CD4-positive, CD25-positive, alpha-beta regulatory T cell (primary cell): ENCODE data around the gene CDH26. TPM values are rescaled to one million over a fixed set of nuclear protein-coding genes. Genes with fewer than 3 reads are reported as not detected.

Experiments used
- ATAC-seq, 2 donors: fragments of 150-1000 bp; cut with Tn5 transposase; one replicate each; pipeline ENCODE4 v1.10.0; 2021; ENCODE audit warnings: low read depth in 2 of 2, moderate number of reproducible peaks in 2 of 2, moderate library complexity in 1 of 2
- DNase-seq, 3 donors: peaks; one replicate each; pipeline versions ENCODE4 v3.0.0 to v3.0.0-alpha.2; 2012 to 2022; ENCODE audit warnings: mixed read lengths in 1 of 3
- H3K27ac ChIP-seq: one replicate; pipeline ENCODE4 v1.7.0; 2013; ENCODE audit warnings: mild to moderate bottlenecking, low read length; ENCODE audit not compliant: insufficient read depth, poor library complexity, severe bottlenecking
- H3K27me3 ChIP-seq: one replicate; pipeline ENCODE4 v1.7.0; 2013; ENCODE audit warnings: low read length; ENCODE audit not compliant: control insufficient read depth, insufficient read depth
- H3K36me3 ChIP-seq: one replicate; pipeline ENCODE4 v1.7.0; 2013; ENCODE audit warnings: mild to moderate bottlenecking, low read length, moderate library complexity; ENCODE audit not compliant: control insufficient read depth, insufficient read depth
- H3K4me1 ChIP-seq: 2 replicates; pipeline ENCODE4 v1.7.0; 2013; ENCODE audit warnings: mild to moderate bottlenecking, low read length; ENCODE audit not compliant: insufficient read depth, control insufficient read depth, poor library complexity, severe bottlenecking
- H3K4me3 ChIP-seq: one replicate; pipeline ENCODE4 v1.7.0; 2013; ENCODE audit warnings: low read depth, mild to moderate bottlenecking, low read length, moderate library complexity
- H3K9me3 ChIP-seq, 2 experiments: 1 replicate in 1 of 2; 2 replicates in 1 of 2; pipeline ENCODE4 v1.7.0; 2013; ENCODE audit warnings: low read length in 2 of 2, mild to moderate bottlenecking in 1 of 2, moderate library complexity in 1 of 2; ENCODE audit not compliant: control insufficient read depth in 2 of 2
- H3K27ac Mint-ChIP-seq, 3 donors: one replicate each; pipeline ENCODE4 v1.8.0; 2020 to 2022; ENCODE audit warnings: mild to moderate bottlenecking in 3 of 3, mixed read lengths in 3 of 3, moderate library complexity in 2 of 3
- H3K27me3 Mint-ChIP-seq: one replicate; pipeline ENCODE4 v1.8.0; 2022; ENCODE audit warnings: mild to moderate bottlenecking, mixed read lengths
- H3K36me3 Mint-ChIP-seq: one replicate; pipeline ENCODE4 v1.8.0; 2020; ENCODE audit warnings: mixed read lengths
- H3K4me1 Mint-ChIP-seq, 4 donors: one replicate each; pipeline ENCODE4 v1.8.0; 2020 to 2022; ENCODE audit warnings: mixed read lengths in 4 of 4, mild to moderate bottlenecking in 1 of 4
- H3K4me3 Mint-ChIP-seq, 4 donors: one replicate each; pipeline ENCODE4 v1.8.0; 2020 to 2022; ENCODE audit warnings: mild to moderate bottlenecking in 4 of 4, mixed read lengths in 4 of 4, moderate library complexity in 3 of 4
- H3K9me3 Mint-ChIP-seq, 7 donors: one replicate each; pipeline ENCODE4 v1.8.0; 2020 to 2022; ENCODE audit warnings: mixed read lengths in 7 of 7, mild to moderate bottlenecking in 3 of 7, moderate library complexity in 2 of 7
- polyA plus RNA-seq, 4 donors: library from polyadenylated mRNA; unstranded; fragments of 300-500 nt; fragmentation: Illumina TruSeq; gene quantifications; one replicate each; pipeline ENCODE4 v1.2.3, GENCODE V29; 2021
- total RNA-seq: library from RNA; stranded (reverse); gene quantifications from one replicate; pipeline ENCODE4 v1.2.3, GENCODE V29; 2022

The CDH26 gene
- total and polyA plus RNA-seq, 5 donors from 2014 or later, result 0.24 to 1.0 (median 0.31) TPM; not detected in 2

DNA sequence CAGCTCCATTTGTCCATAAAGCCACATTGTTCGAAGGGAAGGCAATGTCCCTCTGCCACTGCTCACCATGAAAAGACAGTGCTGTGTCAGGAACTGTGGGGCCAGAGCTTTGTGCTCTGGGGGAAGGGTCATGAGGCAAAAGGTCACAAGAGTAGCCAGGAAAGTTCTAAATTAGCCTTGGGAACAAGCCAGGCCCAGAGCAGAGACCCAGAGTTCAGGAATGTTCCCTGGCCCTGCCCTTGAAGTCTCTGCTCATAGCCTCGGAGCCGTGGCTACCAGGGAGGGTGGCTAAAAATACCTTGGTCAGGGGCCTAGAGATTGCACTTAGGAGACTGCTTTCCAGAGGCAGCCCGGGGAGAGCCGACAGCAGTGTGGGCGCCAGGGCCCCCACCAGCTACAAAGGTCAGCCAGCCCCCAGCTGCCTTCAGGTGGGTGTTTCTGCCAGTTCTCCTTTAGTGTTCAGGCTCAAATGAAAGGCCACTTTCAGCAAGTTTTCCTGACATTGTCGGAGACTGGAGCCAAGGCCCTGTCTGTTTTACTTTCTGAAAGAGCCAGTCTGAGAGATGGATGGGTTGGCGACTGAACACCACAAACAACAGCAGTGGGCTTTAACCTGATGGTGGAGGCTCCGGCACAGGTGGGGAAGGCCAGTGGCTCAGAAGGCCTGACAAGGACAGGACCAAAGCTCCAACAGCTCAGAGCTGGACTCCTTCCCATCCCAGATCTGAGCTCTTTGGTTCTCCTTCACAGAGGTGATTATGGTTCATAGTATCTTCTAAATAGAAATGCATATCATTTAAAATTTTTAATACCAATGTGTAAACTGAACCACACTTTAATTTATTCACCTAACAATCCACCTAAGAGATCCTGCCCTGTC lies 76.2 kb downstream of the CDH26 start:
- Mint-ChIP-seq H3K27me3 (peaks cover 5% of the 10 kb centered on the region), H3K9me3 (peaks cover 0 to 2% (median 0%) of the 10 kb centered on the region in 7 donors), H3K36me3 (peaks cover 3% of the 10 kb centered on the region), H3K4me3 (no peak overlapping the region), H3K27ac (no peak overlapping the region), H3K4me1 (no peaks in the 10 kb centered on the region)
- Histone ChIP-seq H3K4me1 (no peaks in the 10 kb centered on the region), H3K27ac (no peak overlapping the region), H3K9me3 (no peaks in the 10 kb centered on the region), H3K27me3 (no peaks in the 10 kb centered on the region), H3K36me3 (no peaks in the 10 kb centered on the region), H3K4me3 (no peak overlapping the region)
- no peak for DNase-seq
- no peak for ATAC-seq

DNA sequence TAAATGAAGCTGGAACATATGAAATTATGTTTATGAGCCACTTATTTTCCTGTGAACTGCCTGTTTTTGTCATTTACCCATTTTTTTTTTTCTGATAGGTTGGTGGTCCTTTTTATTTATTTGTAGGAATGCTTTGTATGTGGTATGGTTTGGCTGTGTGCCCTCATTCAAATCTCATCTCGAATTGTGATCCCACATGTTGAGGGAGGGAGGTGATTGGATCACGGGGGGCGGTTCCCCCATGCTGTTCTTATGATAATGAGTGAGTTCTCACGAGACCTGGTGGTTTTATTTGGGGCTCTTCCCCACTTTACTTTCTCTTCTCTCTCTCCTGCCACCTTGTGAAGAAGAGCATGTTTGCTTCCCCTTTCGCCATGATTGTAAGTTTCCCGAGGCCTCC lies 77.3 kb downstream of the CDH26 start:
- Histone ChIP-seq H3K27ac (no peak overlapping the region), H3K36me3 (no peaks in the 10 kb centered on the region), H3K4me3 (no peak overlapping the region), H3K4me1 (no peaks in the 10 kb centered on the region), H3K9me3 (no peaks in the 10 kb centered on the region), H3K27me3 (no peaks in the 10 kb centered on the region)
- no peaks in the 10 kb centered on the region for H3K4me1 Mint-ChIP-seq
- H3K27ac Mint-ChIP-seq, result no peak overlapping the region
- no peaks in the 10 kb centered on the region for H3K9me3 Mint-ChIP-seq
- no peak overlapping the region for H3K4me3 Mint-ChIP-seq
- peaks cover 3% of the 10 kb centered on the region for H3K36me3 Mint-ChIP-seq
- ATAC-seq (no peak), DNase-seq (no peak)
- peaks cover 11% of the 10 kb centered on the region for H3K27me3 Mint-ChIP-seq

GRCh38 chr20:60036346-60036745 lies 78.1 kb downstream of the CDH26 start:
- H3K27ac Mint-ChIP-seq, result no peak overlapping the region
- no peak overlapping the region for H3K4me3 ChIP-seq
- DNase-seq, result no peak
- H3K9me3 Mint-ChIP-seq, result no peaks in the 10 kb centered on the region
- no peaks in the 10 kb centered on the region for H3K4me1 Mint-ChIP-seq
- H3K36me3 Mint-ChIP-seq, result peaks cover 3% of the 10 kb centered on the region
- peaks cover 11% of the 10 kb centered on the region for H3K27me3 Mint-ChIP-seq
- H3K27me3 ChIP-seq, result no peaks in the 10 kb centered on the region
- ATAC-seq, result no peak
- no peaks in the 10 kb centered on the region for H3K4me1 ChIP-seq
- H3K27ac ChIP-seq, result no peak overlapping the region
- H3K36me3 ChIP-seq, result no peaks in the 10 kb centered on the region
- no peaks in the 10 kb centered on the region for H3K9me3 ChIP-seq
- no peak overlapping the region for H3K4me3 Mint-ChIP-seq

- H3K36me3 Mint-ChIP-seq, result peaks cover 3% of the 10 kb centered on the region
- no peak overlapping the region for H3K4me3 Mint-ChIP-seq
- no peak for ATAC-seq
Measured at GRCh38 chr20:60036746-60037499, 78.7 kb downstream of the CDH26 start.

DNA sequence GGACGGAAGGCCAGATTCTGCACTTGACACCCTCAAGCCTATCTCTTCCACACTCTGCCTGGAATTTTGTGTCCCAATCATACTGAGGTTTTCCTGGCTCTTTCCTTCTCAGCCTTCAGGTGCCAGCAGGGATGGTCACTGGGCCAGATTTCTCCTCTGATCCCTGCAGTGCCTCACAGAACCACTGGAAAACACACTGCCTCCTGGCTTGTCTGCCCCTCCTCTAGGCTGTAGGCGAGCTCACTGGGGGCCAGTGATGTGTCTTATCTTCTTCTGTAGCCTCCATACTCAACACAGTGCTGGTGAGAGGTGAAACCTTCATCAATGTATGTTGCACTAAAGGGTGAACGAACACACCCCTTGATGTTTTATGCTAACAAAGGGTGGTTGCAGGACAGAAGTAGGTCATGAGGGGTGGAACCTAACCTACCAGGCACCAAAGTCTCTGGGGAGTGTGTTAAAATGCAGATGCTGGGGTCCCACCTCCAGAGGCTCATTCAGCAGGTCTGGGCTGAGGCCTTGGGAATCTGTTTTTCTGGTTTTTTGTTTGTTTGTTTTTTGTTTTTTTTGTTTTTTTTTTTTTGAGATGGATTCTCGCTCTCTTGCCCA lies 80.3 kb downstream of the CDH26 start:
- no peak overlapping the region for H3K27ac ChIP-seq
- no peak overlapping the region for H3K4me3 ChIP-seq
- no peaks in the 10 kb centered on the region for H3K27me3 ChIP-seq
- no peaks in the 10 kb centered on the region for H3K9me3 ChIP-seq
- Mint-ChIP-seq H3K4me3 (no peak overlapping the region), H3K27ac (no peak overlapping the region), H3K36me3 (peaks cover 3% of the 10 kb centered on the region), H3K9me3 (no peaks in the 10 kb centered on the region), H3K4me1 (no peaks in the 10 kb centered on the region), H3K27me3 (peaks cover 15% of the 10 kb centered on the region)
- H3K4me1 ChIP-seq, result no peaks in the 10 kb centered on the region
- H3K36me3 ChIP-seq, result no peaks in the 10 kb centered on the region
- ATAC-seq, result no peak
- no peak for DNase-seq

More at GRCh38 chr20:60036746-60037499, 78.7 kb downstream of the CDH26 start:
- DNase-seq, result no peak
- Histone ChIP-seq H3K36me3 (no peaks in the 10 kb centered on the region), H3K4me3 (no peak overlapping the region), H3K4me1 (no peaks in the 10 kb centered on the region), H3K27ac (no peak overlapping the region), H3K9me3 (no peaks in the 10 kb centered on the region), H3K27me3 (no peaks in the 10 kb centered on the region)
- H3K27ac Mint-ChIP-seq, result no peak overlapping the region
- no peaks in the 10 kb centered on the region for H3K4me1 Mint-ChIP-seq
- no peaks in the 10 kb centered on the region for H3K9me3 Mint-ChIP-seq
- peaks cover 12% of the 10 kb centered on the region for H3K27me3 Mint-ChIP-seq

DNA sequence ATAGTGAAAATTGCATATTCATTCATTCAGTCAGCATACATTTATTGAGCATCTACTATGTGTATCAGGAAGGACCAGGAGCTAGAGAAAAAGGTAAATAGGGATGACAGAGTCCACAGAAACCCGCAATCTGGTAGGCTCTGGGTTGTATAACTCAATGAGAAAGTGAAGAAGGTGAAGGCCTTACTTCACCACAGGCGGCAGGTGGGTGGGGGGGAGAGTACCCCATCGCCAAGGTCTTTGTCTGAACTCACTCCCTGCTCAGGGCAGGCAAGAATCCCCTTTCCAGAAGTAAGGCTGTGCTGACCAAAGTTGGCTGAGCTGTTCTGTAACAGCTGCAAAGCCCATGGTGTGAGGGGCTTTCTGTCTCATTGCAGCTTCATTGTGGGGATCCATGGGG lies 81.3 kb downstream of the CDH26 start:
- Mint-ChIP-seq H3K4me3 (no peak overlapping the region), H3K36me3 (peaks cover 3% of the 10 kb centered on the region), H3K9me3 (no peaks in the 10 kb centered on the region), H3K27ac (no peak overlapping the region), H3K4me1 (no peaks in the 10 kb centered on the region), H3K27me3 (peaks cover 15% of the 10 kb centered on the region)
- Histone ChIP-seq H3K4me3 (no peak overlapping the region), H3K36me3 (no peaks in the 10 kb centered on the region), H3K27ac (no peak overlapping the region), H3K9me3 (no peaks in the 10 kb centered on the region), H3K27me3 (peaks cover 2% of the 10 kb centered on the region), H3K4me1 (no peaks in the 10 kb centered on the region)
- DNase-seq, result no peak
- ATAC-seq, result no peak

- H3K9me3 Mint-ChIP-seq, result no peaks in the 10 kb centered on the region
- Histone ChIP-seq H3K4me3 (no peak overlapping the region), H3K27me3 (peaks cover 5% of the 10 kb centered on the region), H3K4me1 (no peaks in the 10 kb centered on the region), H3K27ac (no peak overlapping the region), H3K36me3 (no peaks in the 10 kb centered on the region), H3K9me3 (no peaks in the 10 kb centered on the region)
- DNase-seq (no peak), ATAC-seq (no peak)
- peaks cover 3% of the 10 kb centered on the region for H3K36me3 Mint-ChIP-seq
- peaks cover 15% of the 10 kb centered on the region for H3K27me3 Mint-ChIP-seq
- H3K27ac Mint-ChIP-seq, result no peak overlapping the region
- H3K4me1 Mint-ChIP-seq, result no peaks in the 10 kb centered on the region
- no peak overlapping the region for H3K4me3 Mint-ChIP-seq
Measured at GRCh38 chr20:60040471-60041162, 82.4 kb downstream of the CDH26 start.
